ENCODE measurements around the gene ABCA10. TPM values are rescaled to one million over a fixed set of nuclear protein-coding genes. Genes with fewer than 3 reads are reported as not detected.
"Not testable (repeated sequence)": the region's sequence is repeated elsewhere in the genome, so short reads cannot be mapped to it uniquely, and the experiment has no call there.

ABCA10 gene
- total RNA-seq, 2 donors from 2014 or later = 1.2 to 2.6 TPM

DNA sequence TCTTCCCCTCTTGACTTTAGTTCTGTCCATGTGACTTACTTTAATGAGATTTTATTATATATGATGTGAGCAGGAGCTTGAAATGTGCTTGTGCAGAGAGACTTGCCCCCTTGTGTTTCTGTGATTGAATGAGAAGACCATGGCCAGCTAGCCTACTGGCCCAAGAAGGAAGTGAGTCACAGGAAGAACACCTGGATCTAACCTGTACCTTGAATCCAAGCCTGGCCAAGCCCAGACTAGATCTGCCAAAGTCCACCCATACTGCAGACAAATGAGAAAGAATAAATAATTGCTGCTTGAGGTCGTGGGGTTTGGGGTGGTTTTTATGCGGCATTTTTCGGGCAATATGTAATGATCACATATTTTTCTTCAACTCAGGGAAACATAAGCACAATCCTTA is 9.6 kb downstream of the ABCA10 start:
- Mint-ChIP-seq H3K27me3 (no peaks in the 10 kb centered on the region), H3K36me3 (ENCODE audit: low read depth) (peaks cover 9% of the 10 kb centered on the region), H3K27ac (no peak overlapping the region), H3K4me3 (no peak overlapping the region), H3K4me1 (peaks cover 8% of the 10 kb centered on the region)
- no peak for ATAC-seq
- no peaks in the 10 kb centered on the region for H3K9me3 ChIP-seq (ENCODE audit: control insufficient read depth, low read length, poor library complexity, severe bottlenecking)
- DNase-seq = no peak

DNA sequence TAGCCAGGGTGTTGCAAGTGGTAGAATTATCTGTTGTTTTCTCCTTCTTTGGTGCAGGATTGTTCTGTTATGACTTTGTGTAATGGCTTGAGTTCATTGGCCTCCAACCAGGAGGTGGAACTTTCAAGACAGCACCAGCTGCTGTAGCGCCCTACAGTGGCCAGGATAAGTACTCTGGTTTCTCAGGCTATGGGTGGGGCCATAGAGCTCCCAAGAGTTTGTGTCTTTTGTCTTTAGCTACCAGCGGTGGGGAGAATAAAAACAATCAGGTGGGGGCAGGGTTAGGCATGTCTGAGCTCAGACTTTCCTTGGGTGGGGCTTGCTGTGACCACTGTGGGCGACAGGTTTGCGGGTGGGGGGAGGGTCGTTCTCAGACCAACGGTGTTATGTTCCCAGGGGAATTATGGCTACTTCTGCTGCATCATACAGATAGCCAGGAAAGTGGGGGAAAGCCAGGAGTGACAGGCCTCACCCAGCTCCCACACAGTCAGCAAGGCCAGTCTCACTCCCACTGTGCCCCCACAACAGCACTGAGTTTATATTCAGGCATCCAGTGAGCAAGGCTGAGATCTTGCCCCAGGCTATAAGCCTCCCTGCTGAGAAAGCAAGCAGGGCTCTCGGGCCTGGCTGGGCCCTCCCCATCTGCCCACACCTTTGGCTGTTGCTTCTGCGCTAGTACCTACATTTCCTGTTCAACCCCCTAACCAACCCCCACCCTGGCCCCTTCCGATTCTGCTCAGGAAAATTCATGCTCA is 15.4 kb downstream of the ABCA10 start:
- Mint-ChIP-seq H3K4me3 (no peak overlapping the region), H3K27me3 (no peaks in the 10 kb centered on the region), H3K36me3 (ENCODE audit: low read depth) (no peaks in the 10 kb centered on the region), H3K27ac (no peak overlapping the region), H3K4me1 (no peaks in the 10 kb centered on the region)
- ATAC-seq (no peak), DNase-seq (no peak)
- H3K9me3 ChIP-seq (ENCODE audit: control insufficient read depth, low read length, poor library complexity, severe bottlenecking) = no peaks in the 10 kb centered on the region

DNA sequence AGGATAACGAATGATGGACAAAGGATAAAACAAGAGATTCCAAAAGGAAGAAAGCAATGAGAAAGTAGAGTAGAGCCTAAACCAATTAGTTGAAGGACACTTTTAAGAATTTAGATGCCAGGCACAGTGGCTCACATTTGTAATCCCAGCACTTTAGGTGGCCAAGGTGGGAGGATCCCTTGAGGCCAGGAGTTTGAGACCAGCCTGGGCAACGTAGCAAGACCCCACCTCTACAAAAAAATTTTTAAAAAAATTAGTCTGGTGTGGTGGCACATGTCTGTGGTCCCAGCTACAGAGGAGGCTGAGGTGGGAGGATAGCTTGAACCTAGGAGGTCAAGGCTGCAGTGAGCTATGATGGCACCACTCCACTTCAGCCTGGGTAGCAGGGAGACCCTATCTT is 20.0 kb downstream of the ABCA10 start:
- Mint-ChIP-seq H3K36me3 (ENCODE audit: low read depth) (no peaks in the 10 kb centered on the region), H3K4me3 (no peak overlapping the region), H3K27me3 (no peaks in the 10 kb centered on the region), H3K4me1 (no peaks in the 10 kb centered on the region), H3K27ac (no peak overlapping the region)
- DNase-seq = no peak
- no peaks in the 10 kb centered on the region for H3K9me3 ChIP-seq (ENCODE audit: control insufficient read depth, low read length, poor library complexity, severe bottlenecking)
- ATAC-seq = no peak

DNA sequence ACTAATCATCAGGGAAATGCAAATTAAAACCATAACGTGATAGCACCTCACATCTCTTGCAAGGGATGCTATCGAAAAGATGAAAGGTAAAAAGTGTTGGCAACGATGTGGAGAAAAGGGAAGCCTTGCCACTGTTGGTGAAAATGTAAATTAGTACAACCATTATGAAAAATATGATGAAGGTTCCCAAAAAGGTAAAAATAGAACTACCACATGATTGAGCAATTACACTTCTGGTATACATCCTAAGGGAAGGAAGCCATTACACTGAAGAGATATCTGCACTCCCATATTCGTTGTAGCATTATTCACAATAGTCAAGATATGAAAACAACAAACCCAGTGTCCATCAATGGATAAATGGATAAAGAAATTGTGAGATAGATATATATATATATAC is 21.5 kb downstream of the ABCA10 start:
- no peak for DNase-seq
- no peak overlapping the region for H3K4me3 Mint-ChIP-seq
- peaks cover 3% of the 10 kb centered on the region for H3K36me3 Mint-ChIP-seq (ENCODE audit: low read depth)
- no peak for ATAC-seq
- H3K27ac Mint-ChIP-seq = no peak overlapping the region
- H3K4me1 Mint-ChIP-seq = no peaks in the 10 kb centered on the region
- H3K9me3 ChIP-seq (ENCODE audit: control insufficient read depth, low read length, poor library complexity, severe bottlenecking) = no peaks in the 10 kb centered on the region
- no peaks in the 10 kb centered on the region for H3K27me3 Mint-ChIP-seq

DNA sequence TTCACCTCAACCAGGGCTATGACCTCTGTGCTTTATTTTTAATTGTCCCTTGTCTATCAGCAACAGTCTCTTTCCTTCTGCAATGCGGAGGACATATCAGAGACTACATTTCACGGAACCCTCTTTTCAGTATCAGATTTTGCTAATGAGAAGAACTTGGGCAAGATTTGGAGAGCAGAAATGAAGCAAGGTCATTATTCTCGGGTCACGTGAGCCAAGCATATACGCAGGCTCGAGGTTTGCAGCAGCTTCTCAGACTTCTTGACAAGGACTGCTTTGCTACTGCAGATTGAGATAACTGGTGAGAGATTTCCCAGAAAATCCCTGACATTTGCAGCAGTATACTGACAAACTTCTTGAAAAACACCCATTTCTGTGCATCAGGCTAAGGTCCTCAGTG is 30.4 kb downstream of the ABCA10 start:
- H3K4me3 Mint-ChIP-seq = no peak overlapping the region
- no peaks in the 10 kb centered on the region for H3K4me1 Mint-ChIP-seq
- DNase-seq (no peak), ATAC-seq (no peak)
- H3K27me3 Mint-ChIP-seq = no peaks in the 10 kb centered on the region
- no peaks in the 10 kb centered on the region for H3K9me3 ChIP-seq (ENCODE audit: control insufficient read depth, low read length, poor library complexity, severe bottlenecking)
- peaks cover 3% of the 10 kb centered on the region for H3K36me3 Mint-ChIP-seq (ENCODE audit: low read depth)
- H3K27ac Mint-ChIP-seq = no peak overlapping the region

DNA sequence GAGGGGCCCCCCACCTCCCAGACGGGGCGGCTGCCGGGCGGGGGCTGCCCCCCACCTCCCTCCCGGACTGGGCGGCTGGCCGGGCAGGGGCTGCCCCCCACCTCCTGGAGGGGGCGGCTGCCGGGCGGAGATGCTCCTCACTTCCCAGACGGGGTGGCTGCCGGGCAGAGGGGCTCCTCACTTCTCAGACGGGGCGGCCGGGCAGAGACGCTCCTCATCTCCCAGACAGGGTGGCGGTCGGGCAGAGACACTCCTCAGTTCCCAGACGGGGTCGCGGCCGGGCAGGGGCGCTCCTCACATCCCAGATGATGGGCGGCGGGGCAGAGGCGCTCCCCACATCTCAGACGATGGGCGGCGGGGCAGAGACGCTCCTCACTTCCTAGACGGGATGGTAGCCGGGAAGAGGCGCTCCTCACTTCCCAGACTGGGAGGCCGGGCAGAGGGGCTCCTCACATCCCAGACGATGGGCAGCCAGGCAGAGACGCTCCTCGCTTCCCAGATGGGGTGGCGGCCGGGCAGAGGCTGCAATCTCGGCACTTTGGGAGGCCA is 32.4 kb downstream of the ABCA10 start:
- ATAC-seq = not testable (repeated sequence)

DNA sequence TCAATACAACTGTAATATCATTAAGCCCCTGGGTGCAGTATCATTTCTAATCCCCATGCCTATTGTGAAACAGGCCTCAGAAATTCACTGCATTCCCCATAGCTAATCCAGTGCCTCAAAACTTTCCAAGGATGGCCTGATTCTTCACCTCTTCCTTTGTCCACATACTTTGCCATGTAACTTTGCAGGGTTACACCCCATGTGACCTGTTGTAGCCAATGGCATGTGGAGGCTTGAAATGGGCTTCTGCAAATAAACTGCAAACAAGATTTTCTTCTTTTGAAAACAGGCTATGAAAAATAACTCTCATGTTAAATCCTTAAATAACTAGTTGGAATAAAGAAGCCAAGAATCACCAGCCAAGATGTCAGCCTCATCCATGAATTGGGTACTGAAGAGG is 35.9 kb downstream of the ABCA10 start:
- DNase-seq (no peak), ATAC-seq (no peak)
- Mint-ChIP-seq H3K36me3 (ENCODE audit: low read depth) (peaks cover 3% of the 10 kb centered on the region), H3K4me1 (no peaks in the 10 kb centered on the region), H3K4me3 (no peak overlapping the region), H3K27me3 (no peaks in the 10 kb centered on the region), H3K27ac (no peak overlapping the region)
- no peaks in the 10 kb centered on the region for H3K9me3 ChIP-seq (ENCODE audit: control insufficient read depth, low read length, poor library complexity, severe bottlenecking)

More for the DNA sequence above, 32.4 kb downstream of the ABCA10 start:
- DNase-seq; H3K4me1 Mint-ChIP-seq; H3K4me3 Mint-ChIP-seq; H3K27me3 Mint-ChIP-seq; H3K9me3 ChIP-seq (ENCODE audit: control insufficient read depth, low read length, poor library complexity, severe bottlenecking); H3K36me3 Mint-ChIP-seq (ENCODE audit: low read depth); H3K27ac Mint-ChIP-seq: not testable (repeated sequence)

DNA sequence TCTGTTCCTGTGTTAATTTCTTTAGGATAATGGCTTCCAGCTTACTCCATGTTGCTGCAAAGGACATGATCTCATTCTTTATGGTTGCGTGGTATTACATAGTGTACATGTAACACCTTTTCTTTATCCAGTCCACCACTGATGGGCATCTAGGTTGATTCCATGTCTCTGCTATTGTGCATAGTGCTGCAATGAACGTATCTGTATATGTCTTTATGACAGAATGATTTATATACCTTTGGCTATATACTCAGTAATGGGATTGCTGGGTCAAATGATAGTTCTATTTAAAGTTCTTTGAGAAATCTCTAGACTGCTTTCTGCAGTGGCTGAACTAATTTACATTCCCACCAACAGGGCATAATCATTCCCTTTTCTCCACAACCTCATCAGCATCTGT is 39.8 kb downstream of the ABCA10 start:
- no peak overlapping the region for H3K27ac Mint-ChIP-seq
- peaks cover 3% of the 10 kb centered on the region for H3K36me3 Mint-ChIP-seq (ENCODE audit: low read depth)
- no peaks in the 10 kb centered on the region for H3K9me3 ChIP-seq (ENCODE audit: control insufficient read depth, low read length, poor library complexity, severe bottlenecking)
- H3K4me3 Mint-ChIP-seq = no peak overlapping the region
- H3K4me1 Mint-ChIP-seq = no peaks in the 10 kb centered on the region
- no peak for DNase-seq
- H3K27me3 Mint-ChIP-seq = no peaks in the 10 kb centered on the region
- ATAC-seq = no peak

DNA sequence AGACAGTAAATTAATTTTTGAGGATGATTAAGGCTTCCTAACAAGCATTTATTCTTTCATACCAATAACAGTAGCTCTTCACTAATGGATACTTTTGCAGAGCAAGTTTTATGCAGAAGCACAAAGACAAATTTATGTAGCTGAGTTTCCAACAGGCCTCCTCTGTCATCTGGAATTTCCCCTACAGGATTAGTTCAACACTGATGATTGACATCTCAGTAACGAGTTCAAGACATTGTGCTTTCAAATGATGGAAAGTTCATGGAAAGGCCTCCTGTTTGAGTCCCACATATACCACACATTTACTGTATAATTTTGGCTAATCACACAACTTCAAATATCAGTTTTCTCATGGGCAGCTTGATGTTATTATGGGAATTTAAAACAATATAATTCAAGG is 40.6 kb downstream of the ABCA10 start:
- no peak for ATAC-seq

DNA sequence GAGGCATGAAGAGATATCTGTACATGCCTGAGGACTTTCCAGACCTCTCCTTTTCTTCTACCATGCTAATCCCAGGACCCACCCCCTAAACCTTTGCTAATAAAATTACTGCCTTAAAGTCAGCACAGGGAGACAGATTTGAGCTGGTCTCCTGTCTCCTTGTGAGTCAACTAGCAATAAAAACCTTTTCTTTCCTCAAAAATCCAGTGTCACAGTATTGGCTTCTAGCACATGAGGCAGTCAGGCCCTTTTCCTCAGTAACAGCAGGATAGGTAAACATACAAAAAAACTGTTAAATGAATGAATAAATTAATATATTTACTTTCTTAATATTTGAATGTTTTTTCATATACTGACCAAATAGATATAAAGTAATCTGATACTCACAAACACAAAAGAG is 41.3 kb downstream of the ABCA10 start:
- no peak overlapping the region for H3K4me3 Mint-ChIP-seq
- H3K36me3 Mint-ChIP-seq (ENCODE audit: low read depth) = peaks cover 3% of the 10 kb centered on the region
- H3K27ac Mint-ChIP-seq = no peak overlapping the region
- no peaks in the 10 kb centered on the region for H3K27me3 Mint-ChIP-seq
- no peak for ATAC-seq
- no peaks in the 10 kb centered on the region for H3K9me3 ChIP-seq (ENCODE audit: control insufficient read depth, low read length, poor library complexity, severe bottlenecking)
- no peaks in the 10 kb centered on the region for H3K4me1 Mint-ChIP-seq
- no peak for DNase-seq

More for the DNA sequence above, 40.6 kb downstream of the ABCA10 start:
- Mint-ChIP-seq H3K4me3 (no peak overlapping the region), H3K4me1 (no peaks in the 10 kb centered on the region), H3K36me3 (ENCODE audit: low read depth) (peaks cover 3% of the 10 kb centered on the region), H3K27ac (no peak overlapping the region), H3K27me3 (no peaks in the 10 kb centered on the region)
- no peak for DNase-seq
- H3K9me3 ChIP-seq (ENCODE audit: control insufficient read depth, low read length, poor library complexity, severe bottlenecking) = no peaks in the 10 kb centered on the region

DNA sequence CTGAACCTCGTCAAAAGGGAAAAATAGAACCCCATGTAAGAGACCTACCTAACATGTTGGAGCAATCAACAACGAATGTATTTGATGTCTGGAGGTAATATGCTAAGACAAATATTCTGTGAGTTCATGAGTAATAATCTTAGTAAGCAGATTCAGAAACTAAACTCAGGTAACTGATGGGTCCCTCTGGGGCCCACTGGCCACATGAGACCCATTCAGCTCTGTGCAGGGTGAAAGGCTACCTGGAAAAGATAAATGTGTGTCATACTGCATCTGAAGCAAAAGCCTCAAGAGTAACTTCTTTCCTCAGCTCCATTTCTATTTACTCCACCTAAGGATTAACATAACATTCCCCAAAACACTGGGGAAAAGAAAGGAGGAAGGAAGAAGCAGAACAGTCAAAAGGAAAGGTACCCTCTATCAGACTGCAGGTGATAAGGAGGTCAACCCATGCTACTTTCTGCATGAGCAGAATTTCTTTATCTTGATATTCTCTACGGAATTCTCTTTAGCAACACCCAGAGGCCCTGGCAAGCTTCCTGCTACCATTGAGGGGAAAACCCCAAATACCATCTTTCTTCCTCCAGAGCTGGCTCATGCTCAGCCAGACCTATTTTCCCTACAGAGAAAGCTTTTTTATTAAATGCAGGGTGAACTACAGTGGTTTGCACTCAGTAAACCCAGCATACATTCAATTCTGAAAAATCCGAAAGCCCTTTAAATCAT is 49.2 kb downstream of the ABCA10 start:
- no peak overlapping the region for H3K27ac Mint-ChIP-seq
- no peak for DNase-seq
- no peaks in the 10 kb centered on the region for H3K9me3 ChIP-seq (ENCODE audit: control insufficient read depth, low read length, poor library complexity, severe bottlenecking)
- no peaks in the 10 kb centered on the region for H3K27me3 Mint-ChIP-seq
- no peak overlapping the region for H3K4me3 Mint-ChIP-seq
- ATAC-seq = no peak
- peaks cover 2% of the 10 kb centered on the region for H3K4me1 Mint-ChIP-seq
- H3K36me3 Mint-ChIP-seq (ENCODE audit: low read depth) = peaks cover 2% of the 10 kb centered on the region

DNA sequence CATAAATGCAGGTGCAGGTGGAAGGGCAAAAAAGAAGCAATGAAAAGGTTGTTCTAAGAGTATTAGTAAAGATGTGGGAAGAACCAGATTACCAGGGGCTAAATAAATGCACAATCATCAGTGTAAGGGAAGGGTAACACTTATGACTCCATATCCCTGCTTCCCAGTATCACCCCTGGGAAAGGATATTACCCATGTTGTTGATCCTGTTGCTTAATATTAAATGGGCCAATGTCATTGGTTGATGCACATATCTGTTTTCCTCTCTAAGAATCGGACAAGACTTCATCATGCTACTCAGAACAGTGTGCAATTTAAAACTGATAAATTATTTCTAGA is 52.2 kb downstream of the ABCA10 start:
- H3K4me1 Mint-ChIP-seq = peaks cover 2% of the 10 kb centered on the region
- ATAC-seq (no peak), DNase-seq (no peak)
- H3K27ac Mint-ChIP-seq = no peak overlapping the region
- no peaks in the 10 kb centered on the region for H3K9me3 ChIP-seq (ENCODE audit: control insufficient read depth, low read length, poor library complexity, severe bottlenecking)
- no peak overlapping the region for H3K4me3 Mint-ChIP-seq
- peaks cover 2% of the 10 kb centered on the region for H3K36me3 Mint-ChIP-seq (ENCODE audit: low read depth)
- H3K27me3 Mint-ChIP-seq = no peaks in the 10 kb centered on the region

DNA sequence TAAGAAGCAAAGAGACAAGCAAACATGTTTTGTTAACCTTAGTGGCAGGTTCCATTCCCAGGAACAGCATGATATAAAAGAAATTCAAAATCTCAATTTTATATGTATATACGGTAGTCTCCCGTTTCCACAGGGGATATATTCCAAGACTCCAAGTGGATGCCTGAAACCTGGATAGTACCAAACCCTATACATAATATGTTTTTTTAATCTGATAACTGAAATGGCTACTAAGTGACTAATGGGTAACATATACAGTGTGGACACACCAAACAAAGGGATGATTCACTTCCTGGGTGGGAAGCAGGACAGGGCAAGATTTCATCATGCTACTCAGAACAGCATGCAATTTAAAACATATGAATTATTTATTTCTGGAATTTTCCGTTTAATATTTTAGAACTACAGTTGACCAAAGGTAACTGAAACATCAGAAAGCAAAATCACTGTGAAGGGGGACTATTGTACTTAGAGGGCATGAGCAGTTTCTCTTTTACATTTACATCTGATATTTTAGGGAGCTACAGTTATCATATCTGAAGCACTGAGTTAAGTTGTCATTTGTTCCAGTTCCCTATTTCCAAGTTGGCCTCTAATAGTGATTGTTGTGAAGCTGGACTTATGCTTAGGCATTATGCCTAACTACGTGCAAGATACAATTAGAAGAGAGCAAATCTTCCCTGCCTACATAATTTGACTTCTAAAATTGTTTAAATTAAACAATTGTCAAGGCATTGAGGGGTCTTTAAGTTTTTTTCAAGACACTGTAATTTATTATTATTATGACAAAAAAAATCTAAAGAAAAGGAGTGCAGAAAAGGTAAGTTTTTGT is 52.8 kb downstream of the ABCA10 start:
- no peak for ATAC-seq
- no peaks in the 10 kb centered on the region for H3K9me3 ChIP-seq (ENCODE audit: control insufficient read depth, low read length, poor library complexity, severe bottlenecking)
- Mint-ChIP-seq H3K4me3 (no peak overlapping the region), H3K4me1 (peaks cover 2% of the 10 kb centered on the region), H3K36me3 (ENCODE audit: low read depth) (peaks cover 2% of the 10 kb centered on the region), H3K27ac (peak overlapping the region; percentile 34), H3K27me3 (no peaks in the 10 kb centered on the region)
- DNase-seq = no peak
